GM12801 (cell line): ENCODE results near the gene FAM240B.

Experiments
- CTCF ChIP-seq: IDR thresholded peaks from one replicate; pipeline ENCODE4 v1.5.1; 2011; ENCODE audit warnings: control low read depth; ENCODE audit not compliant: insufficient read length; ENCODE audit errors: extremely low read depth

FAM240B gene

GRCh38 chr9:38720083-38720745 lies at the start of gene FAM240B:
Gene FAM240B, minus strand, starts transcription at chr9:38720133. Its CDS starts 16,134 bp downstream, at chr9:38703999.
- no peak for TF ChIP-seq CTCF

- TF ChIP-seq CTCF = no peak
Observed at GRCh38 chr9:38768351-38768761, 48.4 kb upstream of the FAM240B start.

- no peak for TF ChIP-seq CTCF
Observed at GRCh38 chr9:38765101-38765500, 45.2 kb upstream of the FAM240B start.

GRCh38 chr9:38761999-38762398 lies 42.1 kb upstream of the FAM240B start:
- TF ChIP-seq CTCF = no peak

- TF ChIP-seq CTCF = no peak
Observed at GRCh38 chr9:38761339-38761738, 41.4 kb upstream of the FAM240B start.

GRCh38 chr9:38756702-38757101 lies 36.8 kb upstream of the FAM240B start:
- TF ChIP-seq CTCF = no peak

GRCh38 chr9:38747941-38748340 lies 28.0 kb upstream of the FAM240B start:
- no peak for TF ChIP-seq CTCF
